Trophoblast cell (in vitro differentiated cells and primary cell): ENCODE results near the gene EPHA3.

Experiments used
- DNase-seq, 2 donors: peaks; one replicate each; pipeline ENCODE4 v3.0.0-alpha.2; 2016
- H2AFZ ChIP-seq: 2 replicates; pipeline ENCODE4 v1.6.1; 2013; ENCODE audit warnings: low read length, moderate library complexity, mild to moderate bottlenecking; ENCODE audit not compliant: insufficient read depth, poor library complexity
- H2AK5ac ChIP-seq: 2 replicates; pipeline ENCODE4 v1.6.1; 2013; ENCODE audit warnings: mild to moderate bottlenecking, low read length
- H2BK120ac ChIP-seq: 2 replicates; pipeline ENCODE4 v1.6.1; 2013; ENCODE audit warnings: low read length, mild to moderate bottlenecking, moderate library complexity; ENCODE audit not compliant: insufficient read depth, poor library complexity
- H2BK12ac ChIP-seq: 2 replicates; pipeline ENCODE4 v1.6.1; 2013; ENCODE audit warnings: mild to moderate bottlenecking, low read length, moderate library complexity
- H2BK5ac ChIP-seq: 2 replicates; pipeline ENCODE4 v1.6.1; 2013; ENCODE audit warnings: low read length, low read depth, moderate library complexity, mild to moderate bottlenecking; ENCODE audit not compliant: poor library complexity
- H3K14ac ChIP-seq: 2 replicates; pipeline ENCODE4 v1.6.1; 2013; ENCODE audit warnings: mild to moderate bottlenecking, low read length
- H3K18ac ChIP-seq: 2 replicates; pipeline ENCODE4 v1.6.1; 2013; ENCODE audit warnings: mild to moderate bottlenecking, low read length
- H3K23ac ChIP-seq: 2 replicates; pipeline ENCODE4 v1.6.1; 2013; ENCODE audit warnings: low read length
- H3K27ac ChIP-seq: 2 replicates; pipeline ENCODE4 v1.5.1; 2013; ENCODE audit warnings: low read depth, mild to moderate bottlenecking, inconsistent platforms, low read length, moderate library complexity
- H3K27me3 ChIP-seq: 2 replicates; pipeline ENCODE4 v1.6.1; 2013; ENCODE audit warnings: inconsistent platforms, mild to moderate bottlenecking, low read length, moderate library complexity; ENCODE audit not compliant: insufficient read depth
- H3K36me3 ChIP-seq, 2 experiments: 1 replicate in 1 of 2; 2 replicates in 1 of 2; pipeline ENCODE4 v1.6.1; 2013; ENCODE audit warnings: low read length in 2 of 2, mild to moderate bottlenecking in 2 of 2, moderate library complexity in 1 of 2; ENCODE audit not compliant: insufficient read depth in 2 of 2, control insufficient read depth in 1 of 2
- H3K4ac ChIP-seq: 2 replicates; pipeline ENCODE4 v1.6.1; 2013; ENCODE audit warnings: low read depth, mild to moderate bottlenecking, low read length, moderate library complexity
- H3K4me1 ChIP-seq, 2 experiments: 1 replicate in 1 of 2; 2 replicates in 1 of 2; pipeline ENCODE4 v1.6.1; 2013; ENCODE audit warnings: low read length in 2 of 2, mild to moderate bottlenecking in 2 of 2, moderate library complexity in 1 of 2; ENCODE audit not compliant: insufficient read depth in 2 of 2, control insufficient read depth in 1 of 2
- H3K4me2 ChIP-seq: 2 replicates; pipeline ENCODE4 v1.6.1; 2013; ENCODE audit warnings: inconsistent platforms, mild to moderate bottlenecking, low read length, moderate library complexity
- H3K4me3 ChIP-seq: 2 replicates; pipeline ENCODE4 v1.5.1; 2013; ENCODE audit warnings: mild to moderate bottlenecking, low read depth, low read length, inconsistent platforms
- H3K79me1 ChIP-seq: one replicate; pipeline ENCODE4 v1.6.1; 2013; ENCODE audit warnings: low read length
- H3K79me2 ChIP-seq: 2 replicates; pipeline ENCODE4 v1.6.1; 2013; ENCODE audit warnings: low read length, mild to moderate bottlenecking; ENCODE audit not compliant: control insufficient read depth, insufficient read depth, poor library complexity
- H3K9ac ChIP-seq: 2 replicates; pipeline ENCODE4 v1.6.1; 2013; ENCODE audit warnings: mild to moderate bottlenecking, low read length
- H3K9me3 ChIP-seq: 2 replicates; pipeline ENCODE4 v1.6.1; 2013; ENCODE audit warnings: low read depth, mild to moderate bottlenecking, control low read depth, inconsistent platforms, low read length; ENCODE audit not compliant: insufficient read depth
- H4K12ac ChIP-seq: 2 replicates; pipeline ENCODE4 v1.6.1; 2013; ENCODE audit warnings: low read depth, mild to moderate bottlenecking, low read length, moderate library complexity
- H4K8ac ChIP-seq: 2 replicates; pipeline ENCODE4 v1.6.1; 2013; ENCODE audit warnings: low read depth, mild to moderate bottlenecking, low read length, moderate library complexity
- H4K91ac ChIP-seq: one replicate; pipeline ENCODE4 v1.6.1; 2013; ENCODE audit warnings: low read depth, mild to moderate bottlenecking, low read length, moderate library complexity
- WGBS: extraction: QIAGEN DNeasy Blood & Tissue Kit; methylation state at CpG from one replicate; pipeline ENCODE4 v1.1.7; 2013; ENCODE audit warnings: missing lambda C conversion rate; ENCODE audit not compliant: insufficient read length, insufficient coverage; ENCODE audit errors: extremely low coverage; 5-methylcytosine and 5-hydroxymethylcytosine counted together

EPHA3 gene

GRCh38 chr3:89104499-89104898, 2.9 kb upstream of the EPHA3 start:
- Histone ChIP-seq H3K4me2 (no peak overlapping the region), H3K18ac (no peak overlapping the region), H3K27ac (no peak overlapping the region), H2BK5ac (no peak overlapping the region), H2AK5ac (no peak overlapping the region), H4K12ac (no peak overlapping the region), H3K4me1 (no peaks in the 10 kb centered on the region), H3K23ac (no peak overlapping the region), H3K79me1 (no peaks in the 10 kb centered on the region), H3K9ac (no peak overlapping the region), H3K36me3 (no peaks in the 10 kb centered on the region), H4K91ac (no peak overlapping the region), H4K8ac (no peak overlapping the region), H3K9me3 (no peaks in the 10 kb centered on the region), H3K79me2 (no peaks in the 10 kb centered on the region), H3K27me3 (no peaks in the 10 kb centered on the region), H2BK12ac (no peak overlapping the region), H2BK120ac (no peak overlapping the region), H3K4ac (no peak overlapping the region), H3K14ac (no peak overlapping the region), H3K4me3 (no peak overlapping the region), H2AFZ (no peak overlapping the region)
- DNase-seq: no peak
- no CpG with 5 or more reads among the region's 3 CpGs for WGBS

GRCh38 chr3:89105503-89105902, 1.9 kb upstream of the EPHA3 start:
- no peaks in the 10 kb centered on the region for H3K79me2 ChIP-seq
- H2AFZ ChIP-seq: no peak overlapping the region
- no peak overlapping the region for H2AK5ac ChIP-seq
- no peak overlapping the region for H3K4me3 ChIP-seq
- no peak overlapping the region for H4K91ac ChIP-seq
- H3K9me3 ChIP-seq: no peaks in the 10 kb centered on the region
- no peaks in the 10 kb centered on the region for H3K27me3 ChIP-seq
- H3K4me2 ChIP-seq: no peak overlapping the region
- H3K14ac ChIP-seq: no peak overlapping the region
- no peaks in the 10 kb centered on the region for H3K36me3 ChIP-seq
- H3K4me1 ChIP-seq: no peaks in the 10 kb centered on the region
- H3K18ac ChIP-seq: no peak overlapping the region
- no peak for DNase-seq
- no peaks in the 10 kb centered on the region for H3K79me1 ChIP-seq
- WGBS: no CpG with 5 or more reads among the region's 1 CpG
- no peak overlapping the region for H3K9ac ChIP-seq
- no peak overlapping the region for H2BK5ac ChIP-seq
- H2BK12ac ChIP-seq: no peak overlapping the region
- H4K12ac ChIP-seq: no peak overlapping the region
- no peak overlapping the region for H3K4ac ChIP-seq
- no peak overlapping the region for H2BK120ac ChIP-seq
- H4K8ac ChIP-seq: no peak overlapping the region
- no peak overlapping the region for H3K27ac ChIP-seq
- no peak overlapping the region for H3K23ac ChIP-seq

- Histone ChIP-seq H2AK5ac (no peak overlapping the region), H3K79me1 (no peaks in the 10 kb centered on the region), H2BK120ac (no peak overlapping the region), H3K9me3 (no peaks in the 10 kb centered on the region), H2BK5ac (no peak overlapping the region), H2AFZ (no peak overlapping the region), H3K4me3 (no peak overlapping the region), H2BK12ac (no peak overlapping the region), H3K27me3 (no peaks in the 10 kb centered on the region), H3K4me1 (no peaks in the 10 kb centered on the region), H3K14ac (no peak overlapping the region), H3K27ac (no peak overlapping the region), H3K79me2 (no peaks in the 10 kb centered on the region), H3K9ac (no peak overlapping the region), H4K91ac (no peak overlapping the region), H3K4ac (no peak overlapping the region), H4K12ac (no peak overlapping the region), H4K8ac (no peak overlapping the region), H3K23ac (no peak overlapping the region), H3K18ac (no peak overlapping the region), H3K36me3 (no peaks in the 10 kb centered on the region), H3K4me2 (no peak overlapping the region)
- no peak for DNase-seq
- WGBS: no CpG with 5 or more reads among the region's 5 CpGs
Measured at GRCh38 chr3:89108291-89108550, 800 bp downstream of the EPHA3 start.

- WGBS: no CpG with 5 or more reads among the region's 4 CpGs
- Histone ChIP-seq H3K14ac (no peak overlapping the region), H3K23ac (no peak overlapping the region), H3K18ac (no peak overlapping the region), H4K8ac (no peak overlapping the region), H4K91ac (no peak overlapping the region), H4K12ac (no peak overlapping the region), H3K4me3 (no peak overlapping the region), H3K4me1 (peaks cover 0 to 3% of the 10 kb centered on the region in 2 experiments), H3K36me3 (no peaks in the 10 kb centered on the region), H3K9me3 (peaks cover 2% of the 10 kb centered on the region), H3K79me1 (no peaks in the 10 kb centered on the region), H2BK5ac (no peak overlapping the region), H3K27ac (no peak overlapping the region), H2BK120ac (no peak overlapping the region), H3K4me2 (no peak overlapping the region), H3K79me2 (no peaks in the 10 kb centered on the region), H3K4ac (no peak overlapping the region), H2AK5ac (no peak overlapping the region), H3K27me3 (no peaks in the 10 kb centered on the region), H2AFZ (no peak overlapping the region), H3K9ac (no peak overlapping the region), H2BK12ac (no peak overlapping the region)
- no peak for DNase-seq
Measured at GRCh38 chr3:89113344-89113743, 5.9 kb downstream of the EPHA3 start.
